DMS 273 treated with DMSO at 0.1 percent for 48 hours (cell line): Measurements from ENCODE around the gene TMEM52.

Source experiments
- DNase-seq: peaks from one replicate; lab custom pipeline; 2025; lab: John Stamatoyannopoulos, UW

TMEM52 gene

GRCh38 chr1:1914971-1915692 is 3.9 kb downstream of the TMEM52 start, which contains the start of gene CALML6:
Gene CALML6, plus strand, starts transcription at chr1:1915260. Its CDS starts 21 bp downstream, at chr1:1915281.
- DNase-seq: no peak

GRCh38 chr1:1914101-1914970 is 4.7 kb downstream of the TMEM52 start:
- no peak for DNase-seq

GRCh38 chr1:1911350-1912041 is 7.6 kb downstream of the TMEM52 start:
- DNase-seq: no peak

- DNase-seq: no peak
Observed at GRCh38 chr1:1910651-1911331, 8.3 kb downstream of the TMEM52 start.

- DNase-seq: no peak
Observed at GRCh38 chr1:1910033-1910465, 9.0 kb downstream of the TMEM52 start.

GRCh38 chr1:1908506-1908791 is 10.6 kb downstream of the TMEM52 start:
- no peak for DNase-seq

- DNase-seq: no peak
Observed at GRCh38 chr1:1907098-1907736, 11.9 kb downstream of the TMEM52 start.

- DNase-seq: peak; percentile 43
Observed at GRCh38 chr1:1906185-1907097, 12.6 kb downstream of the TMEM52 start.

- no peak for DNase-seq
Observed at GRCh38 chr1:1903224-1903623, 15.9 kb downstream of the TMEM52 start.

- no peak for DNase-seq
Observed at GRCh38 chr1:1901641-1902294, 17.3 kb downstream of the TMEM52 start.

- DNase-seq: no peak
Observed at GRCh38 chr1:1900883-1901640, 18.0 kb downstream of the TMEM52 start.

GRCh38 chr1:1899967-1900327 is 19.1 kb downstream of the TMEM52 start:
- no peak for DNase-seq

- no peak for DNase-seq
Observed at GRCh38 chr1:1899266-1899966, 19.7 kb downstream of the TMEM52 start.

- no peak for DNase-seq
Observed at GRCh38 chr1:1898246-1898933, 20.7 kb downstream of the TMEM52 start.

GRCh38 chr1:1895456-1896336 is 23.4 kb downstream of the TMEM52 start:
- no peak for DNase-seq

- DNase-seq: no peak
Observed at GRCh38 chr1:1895060-1895418, 24.0 kb downstream of the TMEM52 start.
